OCI-LY3 (cell line): ENCODE measurements around the gene COPB2.

Source experiments
- H2AFZ ChIP-seq: fragments of 200-600, 300-600 bp; shearing (Covaris generic); 2 replicates; pipeline ENCODE4 v1.6.0; 2014; ENCODE audit warnings: antibody characterized with exemption, low read depth, low read length
- H3K27ac ChIP-seq: fragments of 200-600, 300-600 bp; sonication (generic); 2 replicates; pipeline ENCODE4 v1.5.1; 2014; ENCODE audit warnings: mild to moderate bottlenecking, low read length, moderate library complexity, mixed read lengths
- H3K27me3 ChIP-seq: fragments of 200-600, 300-600 bp; sonication (generic); 2 replicates; pipeline ENCODE4 v1.6.1; 2014; ENCODE audit warnings: low read depth, low read length, mixed read lengths
- H3K36me3 ChIP-seq: fragments of 200-600, 300-600 bp; sonication (generic); replicated peaks from 2 replicates; pipeline ENCODE3; 2014; ENCODE audit warnings: low read depth, low read length, mixed read lengths
- H3K4me1 ChIP-seq: fragments of 300-600, 200-600 bp; sonication (generic); 2 replicates; pipeline ENCODE4 v1.6.1; 2014; ENCODE audit warnings: low read length, mixed read lengths
- H3K4me2 ChIP-seq: fragments of 200-600, 300-600 bp; sonication (generic); 2 replicates; pipeline ENCODE4 v1.6.1; 2014; ENCODE audit warnings: low read length, mixed read lengths
- H3K4me3 ChIP-seq: fragments of 300-600, 200-600 bp; sonication (generic); 2 replicates; pipeline ENCODE4 v1.5.1; 2014; ENCODE audit warnings: antibody characterized with exemption, mild to moderate bottlenecking, low read length, moderate library complexity
- H3K79me2 ChIP-seq: fragments of 300-600, 200-600 bp; shearing (Covaris generic); 2 replicates; pipeline ENCODE4 v1.6.1; 2014; ENCODE audit warnings: mild to moderate bottlenecking, low read length, mixed read lengths
- H3K9ac ChIP-seq: fragments of 300-600, 200-600 bp; shearing (Covaris generic); 2 replicates; pipeline ENCODE4 v1.6.0; 2014; ENCODE audit warnings: mild to moderate bottlenecking, low read length, moderate library complexity
- H3K9me3 ChIP-seq: fragments of 200-600, 300-600 bp; shearing (Covaris generic); 2 replicates; pipeline ENCODE4 v1.6.1; 2014; ENCODE audit warnings: low read length, mixed read lengths; ENCODE audit not compliant: insufficient read depth
- H4K20me1 ChIP-seq: fragments of 200-600, 300-600 bp; sonication (generic); 2 replicates; pipeline ENCODE4 v1.6.1; 2016; ENCODE audit warnings: low read length, mixed read lengths; ENCODE audit not compliant: insufficient read depth
- EZH2phosphoT487 ChIP-seq: fragments of 200-600 bp; shearing (Covaris generic); IDR thresholded peaks from 2 replicates; pipeline ENCODE4 v1.6.1; 2018; ENCODE audit warnings: antibody characterized with exemption, mixed run types, low read depth
- TF ChIP-seq, protein P1 (sequence below): fragments of 200-600, 300-600 bp; sonication (generic); IDR thresholded peaks from 2 replicates; pipeline ENCODE4 v1.5.1; 2014; ENCODE audit warnings: antibody characterized with exemption, low read length, low read depth

Gene COPB2

DNA sequence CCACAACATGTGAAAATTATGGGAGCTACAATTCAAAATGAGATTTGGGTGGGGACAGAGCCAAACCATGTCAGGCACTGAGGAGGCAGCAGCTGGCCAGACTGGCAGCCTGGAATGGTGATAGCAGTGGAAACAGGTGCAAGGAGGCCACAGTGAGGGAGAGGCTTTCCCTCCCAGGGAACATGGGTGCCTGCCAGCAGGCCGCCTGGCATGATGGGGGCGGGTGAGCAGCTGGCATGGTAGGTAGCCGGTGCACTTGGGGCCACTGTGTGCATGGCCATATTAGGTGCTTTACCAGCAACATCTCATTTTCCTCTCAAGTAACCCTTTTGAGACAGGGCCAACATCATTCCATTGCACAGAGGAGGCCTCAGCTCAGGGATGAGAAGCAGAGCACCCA lies 63.9 kb downstream of the COPB2 start:
- H3K4me2 ChIP-seq, result no peak overlapping the region
- H3K9ac ChIP-seq, result no peak overlapping the region
- no peak overlapping the region for H3K4me3 ChIP-seq
- no peak overlapping the region for H3K27ac ChIP-seq
- no peak overlapping the region for H2AFZ ChIP-seq
- no peaks in the 10 kb centered on the region for H3K9me3 ChIP-seq
- H4K20me1 ChIP-seq, result no peaks in the 10 kb centered on the region
- no peaks in the 10 kb centered on the region for H3K79me2 ChIP-seq
- TF ChIP-seq, protein P1, sequence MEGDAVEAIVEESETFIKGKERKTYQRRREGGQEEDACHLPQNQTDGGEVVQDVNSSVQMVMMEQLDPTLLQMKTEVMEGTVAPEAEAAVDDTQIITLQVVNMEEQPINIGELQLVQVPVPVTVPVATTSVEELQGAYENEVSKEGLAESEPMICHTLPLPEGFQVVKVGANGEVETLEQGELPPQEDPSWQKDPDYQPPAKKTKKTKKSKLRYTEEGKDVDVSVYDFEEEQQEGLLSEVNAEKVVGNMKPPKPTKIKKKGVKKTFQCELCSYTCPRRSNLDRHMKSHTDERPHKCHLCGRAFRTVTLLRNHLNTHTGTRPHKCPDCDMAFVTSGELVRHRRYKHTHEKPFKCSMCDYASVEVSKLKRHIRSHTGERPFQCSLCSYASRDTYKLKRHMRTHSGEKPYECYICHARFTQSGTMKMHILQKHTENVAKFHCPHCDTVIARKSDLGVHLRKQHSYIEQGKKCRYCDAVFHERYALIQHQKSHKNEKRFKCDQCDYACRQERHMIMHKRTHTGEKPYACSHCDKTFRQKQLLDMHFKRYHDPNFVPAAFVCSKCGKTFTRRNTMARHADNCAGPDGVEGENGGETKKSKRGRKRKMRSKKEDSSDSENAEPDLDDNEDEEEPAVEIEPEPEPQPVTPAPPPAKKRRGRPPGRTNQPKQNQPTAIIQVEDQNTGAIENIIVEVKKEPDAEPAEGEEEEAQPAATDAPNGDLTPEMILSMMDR, result no peak
- TF ChIP-seq EZH2phosphoT487, result no peak
- peaks cover 20% of the 10 kb centered on the region for H3K27me3 ChIP-seq
- peaks cover 2% of the 10 kb centered on the region; the same call in 1 of the 2 replicates for H3K4me1 ChIP-seq
- no peaks in the 10 kb centered on the region for H3K36me3 ChIP-seq

DNA sequence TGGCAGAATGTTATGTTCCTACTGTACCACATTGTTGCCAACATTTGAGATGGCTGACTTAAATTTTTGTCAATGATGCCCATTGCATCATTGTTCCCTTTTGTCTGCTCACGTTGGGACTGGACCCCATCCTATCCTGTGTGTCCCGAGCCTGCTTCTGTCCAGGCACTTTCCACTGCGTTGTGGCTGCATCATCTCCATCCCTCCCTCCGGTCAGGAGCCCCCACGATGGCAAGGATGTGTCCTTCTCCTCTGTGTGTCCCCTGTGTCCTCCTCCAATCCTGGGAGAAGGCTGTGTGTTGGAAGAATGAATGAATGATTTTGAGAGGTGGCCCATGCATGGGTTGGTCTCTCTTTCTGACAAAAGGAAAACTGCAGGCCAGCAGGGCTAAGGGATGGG lies 65.0 kb downstream of the COPB2 start:
- Histone ChIP-seq H3K9ac (no peak overlapping the region), H3K79me2 (no peaks in the 10 kb centered on the region), H3K27me3 (peaks cover 18% of the 10 kb centered on the region), H3K4me2 (no peak overlapping the region), H3K9me3 (no peaks in the 10 kb centered on the region), H3K4me3 (no peak overlapping the region), H2AFZ (no peak overlapping the region), H4K20me1 (no peaks in the 10 kb centered on the region), H3K4me1 (peaks cover under 1% of the 10 kb centered on the region; the same call in 1 of the 2 replicates), H3K27ac (no peak overlapping the region), H3K36me3 (no peaks in the 10 kb centered on the region)
- TF ChIP-seq, protein P1, result no peak
- no peak for TF ChIP-seq EZH2phosphoT487

DNA sequence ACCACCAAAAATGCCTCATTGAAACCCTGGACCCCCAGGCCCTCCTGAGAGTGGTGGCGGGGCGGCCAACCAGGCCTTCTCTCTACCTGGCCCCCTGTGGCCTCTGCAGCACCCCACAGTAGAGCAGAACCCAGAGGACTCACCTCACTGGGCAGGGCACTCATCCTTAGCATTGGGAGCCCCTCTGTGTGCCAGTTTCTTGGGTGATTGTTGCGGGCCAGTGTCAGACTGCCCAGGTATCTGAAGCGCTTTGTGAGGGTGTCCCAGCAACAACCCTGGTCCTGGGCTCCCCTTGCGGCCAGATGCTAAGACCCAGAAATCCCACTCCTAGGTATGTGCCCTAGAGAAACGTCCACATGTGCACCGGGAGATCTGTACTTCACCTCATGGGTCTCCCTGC lies 66.3 kb downstream of the COPB2 start:
- H3K27ac ChIP-seq, result no peak overlapping the region
- H3K9me3 ChIP-seq, result no peaks in the 10 kb centered on the region
- peaks cover 21% of the 10 kb centered on the region for H3K27me3 ChIP-seq
- H3K36me3 ChIP-seq, result no peaks in the 10 kb centered on the region
- H3K9ac ChIP-seq, result no peak overlapping the region
- TF ChIP-seq, protein P1, result no peak
- no peak for TF ChIP-seq EZH2phosphoT487
- H3K4me2 ChIP-seq, result no peak overlapping the region
- H4K20me1 ChIP-seq, result no peaks in the 10 kb centered on the region
- H3K4me1 ChIP-seq, result no peaks in the 10 kb centered on the region
- H3K4me3 ChIP-seq, result no peak overlapping the region
- H2AFZ ChIP-seq, result no peak overlapping the region
- H3K79me2 ChIP-seq, result no peaks in the 10 kb centered on the region

DNA sequence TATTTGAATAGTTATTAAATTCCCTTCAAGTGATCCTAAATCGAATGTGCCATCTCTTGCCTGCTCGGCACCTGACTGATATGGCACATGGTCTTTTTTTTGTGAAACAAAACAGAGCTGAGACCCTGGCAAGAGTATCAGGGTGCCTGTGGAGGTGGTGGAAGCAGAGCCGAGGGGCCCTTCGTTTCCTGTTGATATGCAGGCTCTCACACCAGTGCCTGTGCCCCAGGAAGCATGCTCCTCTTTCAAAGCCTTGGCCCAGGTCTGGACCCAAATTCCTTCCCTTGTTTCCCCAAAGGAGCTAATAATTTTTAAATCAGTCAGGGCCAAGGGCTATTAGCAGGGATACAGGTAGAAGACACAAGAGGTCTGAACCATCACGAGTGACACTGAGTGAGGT lies 67.1 kb downstream of the COPB2 start:
- Histone ChIP-seq H3K79me2 (no peaks in the 10 kb centered on the region), H4K20me1 (no peaks in the 10 kb centered on the region), H3K27me3 (peaks cover 21% of the 10 kb centered on the region), H3K9me3 (no peaks in the 10 kb centered on the region), H3K4me1 (no peaks in the 10 kb centered on the region), H3K27ac (no peak overlapping the region), H3K4me3 (no peak overlapping the region), H3K36me3 (no peaks in the 10 kb centered on the region), H3K9ac (no peak overlapping the region), H3K4me2 (no peak overlapping the region), H2AFZ (no peak overlapping the region)
- no peak for TF ChIP-seq EZH2phosphoT487
- TF ChIP-seq, protein P1, result no peak
